H1 (cell line): ENCODE measurements around the gene CD1B.

Experiments used
- ATF3 ChIP-seq: IDR thresholded peaks from 2 replicates; pipeline ENCODE4 v1.6.1; 2011; ENCODE audit warnings: low read depth, mild to moderate bottlenecking, low read length; ENCODE audit not compliant: insufficient read depth
- CEBPB ChIP-seq: IDR thresholded peaks from 2 replicates; pipeline ENCODE4 v1.6.1; 2012; ENCODE audit warnings: low read depth, low read length
- CTCF ChIP-seq, 3 experiments: IDR thresholded peaks; 1 replicate in 2 of 3; 2 replicates in 1 of 3; pipeline versions ENCODE4 v1.5.1 to v1.6.1; 2011; ENCODE audit warnings: low read length in 3 of 3, mild to moderate bottlenecking in 3 of 3, inconsistent platforms in 2 of 3, low read depth in 1 of 3, moderate library complexity in 1 of 3; ENCODE audit not compliant: insufficient read depth in 1 of 3; ENCODE audit errors: control extremely low read depth in 1 of 3
- EGR1 ChIP-seq: IDR thresholded peaks from 2 replicates; pipeline ENCODE4 v1.6.1; 2011; ENCODE audit warnings: low read depth, low read length, borderline replicate concordance
- EZH2 ChIP-seq: fragments of 200-600 bp; sonication (generic); IDR thresholded peaks from 2 replicates; pipeline ENCODE4 v1.7.1; 2012; ENCODE audit warnings: low read depth, mild to moderate bottlenecking, moderate library complexity, low read length, inconsistent platforms; ENCODE audit not compliant: severe bottlenecking
- HDAC2 ChIP-seq, 2 experiments: fragments of 300-600 bp in 1 of 2; sonication (generic) in 1 of 2; IDR thresholded peaks; 2 replicates each; pipeline ENCODE4 v1.6.1; 2011 to 2012; ENCODE audit warnings: low read depth in 2 of 2, low read length in 2 of 2, mild to moderate bottlenecking in 2 of 2, moderate library complexity in 2 of 2, borderline replicate concordance in 1 of 2, inconsistent platforms in 1 of 2
- JUND ChIP-seq: IDR thresholded peaks from 2 replicates; pipeline ENCODE4 v1.6.1; 2011; ENCODE audit warnings: mild to moderate bottlenecking, improper control_type of control experiment, low read length

- TF ChIP-seq CTCF (IDR thresholded peaks at IDR 0.05; ENCODE audit: control extremely low read depth in 1 of 3, insufficient read depth in 1 of 3, low read depth in 1 of 3, low read length in 3 of 3) (no peak), EGR1 (no peak), EZH2 (no peak), HDAC2 (IDR thresholded peaks at IDR 0.05; ENCODE audit: borderline replicate concordance in 1 of 2, low read depth in 2 of 2, low read length in 2 of 2) (no peak), JUND (no peak), CEBPB (no peak), ATF3 (no peak)
Measured at GRCh38 chr1:158333405-158334155, 2.2 kb upstream of the CD1B start.
